HL-60 (cell line): ENCODE data around the gene EPB41L4B.

Source experiments
- DNase-seq, 2 experiments: peaks; one replicate each; pipeline ENCODE4 v3.0.0-alpha.2; 2010 to 2020; ENCODE audit warnings: low read depth in 1 of 2, low spot score in 1 of 2
- H3K27ac ChIP-seq: fragments of 250-450 bp; sonication (Bioruptor Pico); replicated peaks from 2 replicates; pipeline ENCODE4 v1.5.1; 2020; ENCODE audit warnings: mild to moderate bottlenecking, moderate library complexity
- H3K27me3 ChIP-seq: fragments of 250-450 bp; sonication (Bioruptor Pico); 2 replicates; pipeline ENCODE4 v1.5.1; 2021; ENCODE audit warnings: mild to moderate bottlenecking, moderate library complexity; ENCODE audit not compliant: insufficient read depth, poor library complexity, severe bottlenecking
- H3K4me3 ChIP-seq: replicated peaks from 2 replicates; pipeline ENCODE4 v1.5.1; 2011; ENCODE audit warnings: mild to moderate bottlenecking, control low read depth, low read length; ENCODE audit not compliant: insufficient read depth
- GABPA ChIP-seq: IDR thresholded peaks from 2 replicates; pipeline ENCODE4 v1.6.1; 2012; ENCODE audit warnings: low read depth
- POLR2AphosphoS5 ChIP-seq: IDR thresholded peaks from 2 replicates; pipeline ENCODE4 v1.6.1; 2012; ENCODE audit warnings: low read depth
- REST ChIP-seq: IDR thresholded peaks from 2 replicates; pipeline ENCODE4 v1.6.1; 2012; ENCODE audit warnings: low read depth; ENCODE audit not compliant: insufficient replicate concordance
- SPI1 ChIP-seq: IDR thresholded peaks from 2 replicates; pipeline ENCODE4 v1.6.1; 2012; ENCODE audit warnings: low read depth, mild to moderate bottlenecking, borderline replicate concordance
- TF ChIP-seq, protein P1 (sequence below): IDR thresholded peaks from one replicate; pipeline ENCODE4 v1.5.1; 2011; ENCODE audit warnings: low read length, control low read depth, inconsistent platforms; ENCODE audit not compliant: insufficient read depth

The EPB41L4B gene

GRCh38 chr9:109167716-109168115 is 153.1 kb downstream of the EPB41L4B start:
- Histone ChIP-seq H3K27ac (no peak overlapping the region), H3K27me3 (peaks cover 19% of the 10 kb centered on the region), H3K4me3 (no peak overlapping the region)
- no peak for TF ChIP-seq REST
- TF ChIP-seq, protein P1, sequence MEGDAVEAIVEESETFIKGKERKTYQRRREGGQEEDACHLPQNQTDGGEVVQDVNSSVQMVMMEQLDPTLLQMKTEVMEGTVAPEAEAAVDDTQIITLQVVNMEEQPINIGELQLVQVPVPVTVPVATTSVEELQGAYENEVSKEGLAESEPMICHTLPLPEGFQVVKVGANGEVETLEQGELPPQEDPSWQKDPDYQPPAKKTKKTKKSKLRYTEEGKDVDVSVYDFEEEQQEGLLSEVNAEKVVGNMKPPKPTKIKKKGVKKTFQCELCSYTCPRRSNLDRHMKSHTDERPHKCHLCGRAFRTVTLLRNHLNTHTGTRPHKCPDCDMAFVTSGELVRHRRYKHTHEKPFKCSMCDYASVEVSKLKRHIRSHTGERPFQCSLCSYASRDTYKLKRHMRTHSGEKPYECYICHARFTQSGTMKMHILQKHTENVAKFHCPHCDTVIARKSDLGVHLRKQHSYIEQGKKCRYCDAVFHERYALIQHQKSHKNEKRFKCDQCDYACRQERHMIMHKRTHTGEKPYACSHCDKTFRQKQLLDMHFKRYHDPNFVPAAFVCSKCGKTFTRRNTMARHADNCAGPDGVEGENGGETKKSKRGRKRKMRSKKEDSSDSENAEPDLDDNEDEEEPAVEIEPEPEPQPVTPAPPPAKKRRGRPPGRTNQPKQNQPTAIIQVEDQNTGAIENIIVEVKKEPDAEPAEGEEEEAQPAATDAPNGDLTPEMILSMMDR = no peak
- no peak for TF ChIP-seq POLR2AphosphoS5
- no peak for TF ChIP-seq SPI1
- TF ChIP-seq GABPA = no peak
- no peak for DNase-seq

DNA sequence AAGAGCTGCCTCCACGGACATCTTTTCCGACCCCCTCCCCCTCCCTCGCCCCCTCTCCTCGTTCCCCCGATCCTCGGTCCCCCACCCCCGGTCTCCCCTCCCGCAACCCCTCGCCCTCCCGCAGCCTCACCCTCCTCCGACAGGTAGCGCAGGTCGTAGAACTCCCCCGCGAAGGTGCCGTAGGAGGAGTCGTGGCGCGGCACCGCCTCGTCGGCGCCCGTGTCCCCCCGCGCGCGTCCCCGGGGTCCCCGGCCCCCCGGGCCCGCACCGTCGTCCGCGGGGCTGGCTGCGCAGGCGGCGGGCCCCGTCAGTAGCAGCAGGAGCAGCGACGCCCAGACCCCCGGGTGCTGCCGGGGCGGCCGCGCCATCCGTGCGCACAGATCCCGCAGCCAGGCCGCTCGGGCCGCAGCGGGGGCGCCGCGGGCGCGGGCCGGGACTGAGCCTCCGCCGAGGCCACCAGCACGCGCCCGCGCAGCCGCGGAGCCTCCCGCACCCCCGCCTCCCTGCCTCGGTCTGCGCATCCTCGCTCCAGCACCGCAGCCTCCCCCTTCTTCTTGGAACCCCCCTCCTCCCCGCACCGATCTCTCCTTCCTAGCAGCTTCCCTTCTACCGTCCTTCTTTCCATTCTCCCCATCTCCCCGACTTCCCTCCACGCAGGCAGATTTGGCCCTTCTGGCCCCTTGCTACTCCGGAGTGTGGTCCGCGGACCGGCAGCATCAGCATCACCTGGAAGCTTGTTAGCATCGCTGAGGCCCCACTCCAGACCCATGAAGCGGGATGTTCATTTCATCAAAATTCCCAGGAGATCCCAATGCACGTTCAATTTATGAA is 153.9 kb downstream of the EPB41L4B start, which contains the start of gene FRRS1L:
Gene FRRS1L, minus strand, starts transcription at position 479 of the 831 bp plus-strand sequence. Its CDS starts 111 bp downstream, at position 368.
- Histone ChIP-seq H3K27me3 (peaks cover 19% of the 10 kb centered on the region), H3K4me3 (no peak within 1 kb of the TSS)

More for the DNA sequence above, 153.9 kb downstream of the EPB41L4B start, which contains the start of gene FRRS1L:
- H3K27ac ChIP-seq = no peak within 1 kb of the TSS
- TF ChIP-seq, protein P1 = no peak
- TF ChIP-seq GABPA = no peak
- TF ChIP-seq SPI1 = no peak
- no peak for TF ChIP-seq POLR2AphosphoS5
- no peak for TF ChIP-seq REST
- DNase-seq = no peak
